H9 (cell line): ENCODE data around the gene ALDH6A1. TPM values are rescaled to one million over a fixed set of nuclear protein-coding genes. Genes with fewer than 3 reads are reported as not detected.

Experiments
- DNase-seq: peaks from one replicate; pipeline ENCODE4 v3.0.0-alpha.2; 2017
- H2AFZ ChIP-seq: one replicate; pipeline ENCODE4 v1.6.1; 2013; ENCODE audit warnings: mild to moderate bottlenecking, low read length, control low read depth, moderate library complexity
- H2AK5ac ChIP-seq: 2 replicates; pipeline ENCODE4 v1.6.1; 2013; ENCODE audit warnings: low read length, control low read depth, mixed read lengths; ENCODE audit not compliant: insufficient read length
- H2BK120ac ChIP-seq: one replicate; pipeline ENCODE4 v1.6.1; 2013; ENCODE audit warnings: low read depth, mild to moderate bottlenecking, low read length, control low read depth, inconsistent platforms; ENCODE audit not compliant: poor library complexity, severe bottlenecking
- H2BK12ac ChIP-seq: 2 replicates; pipeline ENCODE4 v1.6.1; 2013; ENCODE audit warnings: low read length, control low read depth, mixed read lengths, low read depth; ENCODE audit not compliant: insufficient read length
- H2BK15ac ChIP-seq: 2 replicates; pipeline ENCODE4 v1.6.1; 2013; ENCODE audit warnings: low read depth, low read length, control low read depth
- H2BK20ac ChIP-seq: one replicate; pipeline ENCODE4 v1.6.1; 2013; ENCODE audit warnings: low read depth, mild to moderate bottlenecking, low read length, control low read depth, inconsistent platforms; ENCODE audit not compliant: poor library complexity, severe bottlenecking
- H2BK5ac ChIP-seq: 2 replicates; pipeline ENCODE4 v1.6.1; 2013; ENCODE audit warnings: low read length, control low read depth, mixed read lengths; ENCODE audit not compliant: insufficient read length
- H3K14ac ChIP-seq: 2 replicates; pipeline ENCODE4 v1.6.1; 2013; ENCODE audit warnings: low read length, control low read depth; ENCODE audit not compliant: insufficient read depth
- H3K18ac ChIP-seq: 2 replicates; pipeline ENCODE4 v1.6.1; 2013; ENCODE audit warnings: low read depth, mild to moderate bottlenecking, mixed read lengths, low read length, control low read depth; ENCODE audit not compliant: insufficient read length
- H3K23ac ChIP-seq: 2 replicates; pipeline ENCODE4 v1.6.1; 2013; ENCODE audit warnings: low read length, control low read depth, mixed read lengths, low read depth; ENCODE audit not compliant: insufficient read length
- H3K23me2 ChIP-seq: 2 replicates; pipeline ENCODE4 v1.6.1; 2013; ENCODE audit warnings: low read depth, mild to moderate bottlenecking, mixed read lengths, low read length, control low read depth; ENCODE audit not compliant: insufficient read length, poor library complexity, severe bottlenecking
- H3K27ac ChIP-seq: 2 replicates; pipeline ENCODE4 v1.5.1; 2013; ENCODE audit warnings: low read length, control low read depth, mixed read lengths, low read depth; ENCODE audit not compliant: insufficient read length
- H3K27me3 ChIP-seq: 2 replicates; pipeline ENCODE4 v1.6.1; 2013; ENCODE audit warnings: low read length, control low read depth, inconsistent platforms; ENCODE audit not compliant: insufficient read depth
- H3K4ac ChIP-seq: 2 replicates; pipeline ENCODE4 v1.6.1; 2013; ENCODE audit warnings: low read depth, mild to moderate bottlenecking, control low read depth, inconsistent platforms, low read length, moderate library complexity
- H3K4me1 ChIP-seq: 2 replicates; pipeline ENCODE4 v1.6.1; 2013; ENCODE audit warnings: low read length, control low read depth, inconsistent platforms; ENCODE audit not compliant: insufficient read depth
- H3K4me2 ChIP-seq: 2 replicates; pipeline ENCODE4 v1.6.1; 2013; ENCODE audit warnings: low read length, control low read depth, mixed read lengths; ENCODE audit not compliant: insufficient read length, insufficient read depth
- H3K56ac ChIP-seq: 2 replicates; pipeline ENCODE4 v1.6.1; 2013; ENCODE audit warnings: low read depth, mild to moderate bottlenecking, mixed read lengths, low read length, control low read depth; ENCODE audit not compliant: insufficient read length
- H3K79me1 ChIP-seq: 2 replicates; pipeline ENCODE4 v1.6.1; 2013; ENCODE audit warnings: low read depth, mild to moderate bottlenecking, moderate library complexity, low read length, control low read depth, inconsistent platforms; ENCODE audit not compliant: insufficient read depth, poor library complexity, severe bottlenecking
- H3K79me2 ChIP-seq: 2 replicates; pipeline ENCODE4 v1.6.1; 2013; ENCODE audit warnings: low read length, control low read depth, inconsistent platforms; ENCODE audit not compliant: insufficient read depth
- H3K9ac ChIP-seq: 2 replicates; pipeline ENCODE4 v1.6.1; 2013; ENCODE audit warnings: low read length, control low read depth, mixed read lengths; ENCODE audit not compliant: insufficient read length; ENCODE audit errors: extremely low read depth
- H3K9me3 ChIP-seq: one replicate; pipeline ENCODE4 v1.6.1; 2013; ENCODE audit warnings: low read depth, low read length, inconsistent platforms; ENCODE audit not compliant: control insufficient read depth
- H3T11ph ChIP-seq: one replicate; pipeline ENCODE4 v1.6.1; 2013; ENCODE audit warnings: mild to moderate bottlenecking, low read length, control low read depth, inconsistent platforms
- H4K20me1 ChIP-seq: one replicate; pipeline ENCODE4 v1.6.1; 2013; ENCODE audit not compliant: control insufficient read depth, insufficient read length, insufficient read depth
- H4K5ac ChIP-seq: 2 replicates; pipeline ENCODE4 v1.6.1; 2013; ENCODE audit warnings: low read depth, mild to moderate bottlenecking, mixed read lengths, low read length, control low read depth; ENCODE audit not compliant: insufficient read length
- H4K8ac ChIP-seq: replicated peaks from 2 replicates; pipeline ENCODE4 v1.6.1; 2013; ENCODE audit warnings: low read length, control low read depth, mixed read lengths, low read depth; ENCODE audit not compliant: insufficient read length
- H4K91ac ChIP-seq: 2 replicates; pipeline ENCODE4 v1.6.1; 2013; ENCODE audit warnings: low read depth, mild to moderate bottlenecking, moderate library complexity, mixed read lengths, low read length, control low read depth; ENCODE audit not compliant: insufficient read length
- H3K27ac Mint-ChIP-seq, 3 experiments: 2 replicates in 2 of 3; 3 replicates in 1 of 3; pipeline ENCODE4 v1.8.0; 2020 to 2021; ENCODE audit warnings: mixed read lengths in 3 of 3, mild to moderate bottlenecking in 1 of 3, moderate library complexity in 1 of 3
- H3K27me3 Mint-ChIP-seq: 2 replicates; pipeline ENCODE4 v1.8.0; 2021; ENCODE audit warnings: low read depth, mild to moderate bottlenecking, moderate library complexity, mixed read lengths
- H3K36me3 Mint-ChIP-seq, 3 experiments: 2 replicates in 2 of 3; 3 replicates in 1 of 3; pipeline ENCODE4 v1.8.0; 2020 to 2021; ENCODE audit warnings: low read depth in 3 of 3, mixed read lengths in 3 of 3; ENCODE audit not compliant: insufficient read depth in 1 of 3
- H3K4me1 Mint-ChIP-seq, 2 experiments: 2 replicates each; pipeline ENCODE4 v1.8.0; 2020; ENCODE audit warnings: mixed read lengths in 2 of 2
- H3K4me3 Mint-ChIP-seq, 2 experiments: 2 replicates in 1 of 2; 3 replicates in 1 of 2; pipeline ENCODE4 v1.8.0; 2020 to 2021; ENCODE audit warnings: mild to moderate bottlenecking in 2 of 2, mixed read lengths in 2 of 2, moderate library complexity in 1 of 2
- H3K9me3 Mint-ChIP-seq, 2 experiments: 2 replicates in 1 of 2; 3 replicates in 1 of 2; pipeline ENCODE4 v1.8.0; 2020; ENCODE audit warnings: mild to moderate bottlenecking in 2 of 2, mixed read lengths in 2 of 2, moderate library complexity in 1 of 2
- WGBS: extraction: QIAGEN DNeasy Blood & Tissue Kit; methylation state at CpG from one replicate; pipeline ENCODE4 v1.1.7; 2013; ENCODE audit warnings: missing lambda C conversion rate, low lambda C conversion rate, mixed read lengths; ENCODE audit not compliant: insufficient read length; ENCODE audit errors: extremely low coverage; 5-methylcytosine and 5-hydroxymethylcytosine counted together
- total RNA-seq: library from RNA; stranded (reverse); gene quantifications from 2 replicates; pipeline ENCODE4 v1.2.1, GENCODE V29; 2021
- TF ChIP-seq, protein P1 (sequence below): fragments of 200-600 bp; sonication (generic); conservative IDR thresholded peaks from 3 replicates; pipeline ENCODE4 v1.8.0; 2021; ENCODE audit warnings: antibody characterized with exemption, mild to moderate bottlenecking

Gene ALDH6A1
- total RNA-seq, 1 experiment from 2014 or later: 37.8 TPM

DNA sequence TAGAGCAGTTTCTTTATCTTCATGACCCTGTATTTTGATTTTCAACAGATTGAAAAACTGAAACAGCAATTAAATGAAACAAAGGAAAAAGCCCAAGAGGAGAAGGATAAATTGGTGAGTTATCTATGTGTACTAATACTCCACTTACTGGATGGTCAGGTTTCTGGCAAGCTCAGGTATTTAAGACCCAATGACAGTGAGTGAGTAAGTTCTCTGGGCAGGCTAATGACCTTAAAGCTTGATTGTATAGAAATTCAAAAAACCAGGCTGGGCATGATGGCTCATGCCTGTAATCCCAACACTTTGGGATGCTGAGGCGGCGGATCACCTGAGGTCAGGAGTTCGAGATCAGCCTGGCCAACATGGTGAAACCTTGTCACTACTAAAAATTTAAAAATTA is 55.1 kb downstream of the ALDH6A1 start:
- Histone ChIP-seq H4K8ac (no peak overlapping the region), H2AK5ac (no peak overlapping the region), H3K9me3 (no peaks in the 10 kb centered on the region), H3K9ac (no peak overlapping the region), H2BK20ac (no peak overlapping the region), H4K91ac (no peak overlapping the region), H2AFZ (no peak overlapping the region), H3K27ac (no peak overlapping the region), H3K18ac (no peak overlapping the region), H3K56ac (no peak overlapping the region), H2BK120ac (no peak overlapping the region), H3K23me2 (no peaks in the 10 kb centered on the region), H4K20me1 (no peaks in the 10 kb centered on the region), H3K27me3 (no peaks in the 10 kb centered on the region), H3K79me2 (no peaks in the 10 kb centered on the region), H3K23ac (no peak overlapping the region), H3K14ac (no peak overlapping the region), H3K4me1 (no peaks in the 10 kb centered on the region), H3T11ph (no peak overlapping the region), H3K4ac (no peak overlapping the region), H2BK12ac (no peak overlapping the region), H4K5ac (no peak overlapping the region), H3K4me2 (no peak overlapping the region), H3K79me1 (no peaks in the 10 kb centered on the region), H2BK15ac (no peak overlapping the region), H2BK5ac (no peak overlapping the region)
- H3K4me3 Mint-ChIP-seq: no peak overlapping the region
- H3K36me3 Mint-ChIP-seq: no peaks in the 10 kb centered on the region
- H3K4me1 Mint-ChIP-seq: no peaks in the 10 kb centered on the region
- no peak for DNase-seq
- H3K27me3 Mint-ChIP-seq: no peaks in the 10 kb centered on the region
- TF ChIP-seq, protein P1, sequence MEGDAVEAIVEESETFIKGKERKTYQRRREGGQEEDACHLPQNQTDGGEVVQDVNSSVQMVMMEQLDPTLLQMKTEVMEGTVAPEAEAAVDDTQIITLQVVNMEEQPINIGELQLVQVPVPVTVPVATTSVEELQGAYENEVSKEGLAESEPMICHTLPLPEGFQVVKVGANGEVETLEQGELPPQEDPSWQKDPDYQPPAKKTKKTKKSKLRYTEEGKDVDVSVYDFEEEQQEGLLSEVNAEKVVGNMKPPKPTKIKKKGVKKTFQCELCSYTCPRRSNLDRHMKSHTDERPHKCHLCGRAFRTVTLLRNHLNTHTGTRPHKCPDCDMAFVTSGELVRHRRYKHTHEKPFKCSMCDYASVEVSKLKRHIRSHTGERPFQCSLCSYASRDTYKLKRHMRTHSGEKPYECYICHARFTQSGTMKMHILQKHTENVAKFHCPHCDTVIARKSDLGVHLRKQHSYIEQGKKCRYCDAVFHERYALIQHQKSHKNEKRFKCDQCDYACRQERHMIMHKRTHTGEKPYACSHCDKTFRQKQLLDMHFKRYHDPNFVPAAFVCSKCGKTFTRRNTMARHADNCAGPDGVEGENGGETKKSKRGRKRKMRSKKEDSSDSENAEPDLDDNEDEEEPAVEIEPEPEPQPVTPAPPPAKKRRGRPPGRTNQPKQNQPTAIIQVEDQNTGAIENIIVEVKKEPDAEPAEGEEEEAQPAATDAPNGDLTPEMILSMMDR: no peak
- WGBS: no CpG with 5 or more reads among the region's 3 CpGs
- H3K9me3 Mint-ChIP-seq: no peaks in the 10 kb centered on the region
- H3K27ac Mint-ChIP-seq: no peak overlapping the region
